Measurements from ENCODE around the gene DYRK1A.

Gene DYRK1A

DNA sequence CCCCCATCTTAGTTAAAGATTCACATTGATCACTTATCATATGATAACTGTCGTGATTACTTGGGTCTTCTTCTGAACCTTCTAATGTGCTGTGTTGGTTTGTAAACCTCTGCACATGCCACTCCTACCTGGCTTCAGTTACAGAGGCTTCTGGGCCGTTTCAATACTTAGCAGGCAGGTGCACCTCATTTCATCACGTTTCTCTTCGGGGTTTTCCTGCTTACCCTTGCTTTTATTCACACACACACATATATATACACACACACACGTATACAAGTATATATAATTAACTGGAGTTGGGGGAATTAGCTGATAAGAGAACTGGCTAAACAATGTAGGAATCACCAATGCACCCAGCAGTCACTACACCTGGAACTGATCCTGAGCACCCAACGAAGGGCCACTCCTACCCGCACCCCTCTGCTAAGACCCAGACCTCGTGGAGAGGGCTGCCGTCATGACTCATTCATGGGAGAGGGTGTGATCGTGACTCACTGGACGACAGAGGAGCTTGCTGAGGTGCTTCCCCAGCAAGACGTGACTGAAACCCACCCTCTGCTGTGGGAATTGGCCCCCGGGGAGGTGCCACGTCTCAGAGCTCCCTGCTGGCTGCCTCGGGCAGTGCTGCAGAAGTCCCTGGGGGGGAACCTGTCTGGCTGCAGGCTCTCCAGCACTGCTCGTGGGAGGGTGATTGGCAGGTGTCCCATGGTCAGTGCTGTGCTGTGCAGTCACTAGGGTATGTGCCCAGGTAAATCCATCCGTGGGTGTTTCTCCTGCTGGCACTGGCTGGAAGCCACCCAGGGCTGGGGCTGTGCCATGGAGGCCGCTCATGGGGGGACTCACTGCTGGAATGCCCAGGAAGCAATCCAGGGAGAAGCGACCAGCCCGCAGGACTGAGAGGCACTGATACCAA lies 166.6 kb downstream of the DYRK1A start (continued):
- TF ChIP-seq, protein P1, sequence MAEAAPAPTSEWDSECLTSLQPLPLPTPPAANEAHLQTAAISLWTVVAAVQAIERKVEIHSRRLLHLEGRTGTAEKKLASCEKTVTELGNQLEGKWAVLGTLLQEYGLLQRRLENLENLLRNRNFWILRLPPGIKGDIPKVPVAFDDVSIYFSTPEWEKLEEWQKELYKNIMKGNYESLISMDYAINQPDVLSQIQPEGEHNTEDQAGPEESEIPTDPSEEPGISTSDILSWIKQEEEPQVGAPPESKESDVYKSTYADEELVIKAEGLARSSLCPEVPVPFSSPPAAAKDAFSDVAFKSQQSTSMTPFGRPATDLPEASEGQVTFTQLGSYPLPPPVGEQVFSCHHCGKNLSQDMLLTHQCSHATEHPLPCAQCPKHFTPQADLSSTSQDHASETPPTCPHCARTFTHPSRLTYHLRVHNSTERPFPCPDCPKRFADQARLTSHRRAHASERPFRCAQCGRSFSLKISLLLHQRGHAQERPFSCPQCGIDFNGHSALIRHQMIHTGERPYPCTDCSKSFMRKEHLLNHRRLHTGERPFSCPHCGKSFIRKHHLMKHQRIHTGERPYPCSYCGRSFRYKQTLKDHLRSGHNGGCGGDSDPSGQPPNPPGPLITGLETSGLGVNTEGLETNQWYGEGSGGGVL (tag by site-specific recombination; IDR thresholded peaks at IDR 0.05), result peak; percentile 63; the same call in 1 of the 2 replicates
- TF ChIP-seq, protein P2, sequence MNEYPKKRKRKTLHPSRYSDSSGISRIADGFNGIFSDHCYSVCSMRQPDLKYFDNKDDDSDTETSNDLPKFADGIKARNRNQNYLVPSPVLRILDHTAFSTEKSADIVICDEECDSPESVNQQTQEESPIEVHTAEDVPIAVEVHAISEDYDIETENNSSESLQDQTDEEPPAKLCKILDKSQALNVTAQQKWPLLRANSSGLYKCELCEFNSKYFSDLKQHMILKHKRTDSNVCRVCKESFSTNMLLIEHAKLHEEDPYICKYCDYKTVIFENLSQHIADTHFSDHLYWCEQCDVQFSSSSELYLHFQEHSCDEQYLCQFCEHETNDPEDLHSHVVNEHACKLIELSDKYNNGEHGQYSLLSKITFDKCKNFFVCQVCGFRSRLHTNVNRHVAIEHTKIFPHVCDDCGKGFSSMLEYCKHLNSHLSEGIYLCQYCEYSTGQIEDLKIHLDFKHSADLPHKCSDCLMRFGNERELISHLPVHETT (tag by site-specific recombination; IDR thresholded peaks at IDR 0.05), result peak; percentile 48; the same call in 1 of the 2 replicates
- TF ChIP-seq OSR2 (tag by site-specific recombination; IDR thresholded peaks at IDR 0.05) (no peak; the same call in 1 of the 2 replicates), ZNF776 (tag by site-specific recombination; IDR thresholded peaks at IDR 0.05; ENCODE audit: borderline replicate concordance) (no peak), ZNF473 (tag by site-specific recombination; IDR thresholded peaks at IDR 0.05) (no peak), KLF1 (tag by site-specific recombination; IDR thresholded peaks at IDR 0.05) (peak; percentile 58), ZNF837 (tag by site-specific recombination; IDR thresholded peaks at IDR 0.05) (no peak), ZNF23 (tag by site-specific recombination; IDR thresholded peaks at IDR 0.05; ENCODE audit: borderline replicate concordance) (no peak), ZNF292 (tag by site-specific recombination; IDR thresholded peaks at IDR 0.05; ENCODE audit: borderline replicate concordance, low read depth) (no peak), ZNF777 (tag by site-specific recombination; IDR thresholded peaks at IDR 0.05; ENCODE audit: borderline replicate concordance) (no peak), ZNF350 (tag by site-specific recombination; IDR thresholded peaks at IDR 0.05) (no peak), ZEB2 (tag by site-specific recombination; IDR thresholded peaks at IDR 0.05) (no peak; the same call in 1 of the 2 replicates), ZNF266 (tag by site-specific recombination; IDR thresholded peaks at IDR 0.05; ENCODE audit: low read depth) (no peak), ZNF423 (tag by site-specific recombination; IDR thresholded peaks at IDR 0.05) (peak; percentile 94), GLIS1 (tag by site-specific recombination; IDR thresholded peaks at IDR 0.05) (peak; percentile 98), ZNF792 (tag by site-specific recombination; IDR thresholded peaks at IDR 0.05) (no peak), ZNF223 (tag by site-specific recombination; IDR thresholded peaks at IDR 0.05) (no peak), ZNF324 (tag by site-specific recombination; IDR thresholded peaks at IDR 0.05) (peak; percentile 68; the same call in 1 of the 2 replicates), SP7 (tag by site-specific recombination; IDR thresholded peaks at IDR 0.05) (peak; percentile 78), ZNF670 (tag by site-specific recombination; IDR thresholded peaks at IDR 0.05; ENCODE audit: low read depth) (no peak), YY2 (tag by site-specific recombination; IDR thresholded peaks at IDR 0.05) (no peak), GLIS2 (tag by site-specific recombination; IDR thresholded peaks at IDR 0.05) (no peak; the same call in none of the 2 replicates), IKZF3 (tag by site-specific recombination; IDR thresholded peaks at IDR 0.05) (no peak), ZXDB (tag by site-specific recombination; IDR thresholded peaks at IDR 0.05) (no peak), ZNF48 (tag by site-specific recombination; IDR thresholded peaks at IDR 0.05) (no peak)
- TF ChIP-seq, protein P3, sequence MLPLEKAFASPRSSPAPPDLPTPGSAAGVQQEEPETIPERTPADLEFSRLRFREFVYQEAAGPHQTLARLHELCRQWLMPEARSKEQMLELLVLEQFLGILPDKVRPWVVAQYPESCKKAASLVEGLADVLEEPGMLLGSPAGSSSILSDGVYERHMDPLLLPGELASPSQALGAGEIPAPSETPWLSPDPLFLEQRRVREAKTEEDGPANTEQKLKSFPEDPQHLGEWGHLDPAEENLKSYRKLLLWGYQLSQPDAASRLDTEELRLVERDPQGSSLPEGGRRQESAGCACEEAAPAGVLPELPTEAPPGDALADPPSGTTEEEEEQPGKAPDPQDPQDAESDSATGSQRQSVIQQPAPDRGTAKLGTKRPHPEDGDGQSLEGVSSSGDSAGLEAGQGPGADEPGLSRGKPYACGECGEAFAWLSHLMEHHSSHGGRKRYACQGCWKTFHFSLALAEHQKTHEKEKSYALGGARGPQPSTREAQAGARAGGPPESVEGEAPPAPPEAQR (tag by site-specific recombination; IDR thresholded peaks at IDR 0.05), result no peak
- TF ChIP-seq, protein P4, sequence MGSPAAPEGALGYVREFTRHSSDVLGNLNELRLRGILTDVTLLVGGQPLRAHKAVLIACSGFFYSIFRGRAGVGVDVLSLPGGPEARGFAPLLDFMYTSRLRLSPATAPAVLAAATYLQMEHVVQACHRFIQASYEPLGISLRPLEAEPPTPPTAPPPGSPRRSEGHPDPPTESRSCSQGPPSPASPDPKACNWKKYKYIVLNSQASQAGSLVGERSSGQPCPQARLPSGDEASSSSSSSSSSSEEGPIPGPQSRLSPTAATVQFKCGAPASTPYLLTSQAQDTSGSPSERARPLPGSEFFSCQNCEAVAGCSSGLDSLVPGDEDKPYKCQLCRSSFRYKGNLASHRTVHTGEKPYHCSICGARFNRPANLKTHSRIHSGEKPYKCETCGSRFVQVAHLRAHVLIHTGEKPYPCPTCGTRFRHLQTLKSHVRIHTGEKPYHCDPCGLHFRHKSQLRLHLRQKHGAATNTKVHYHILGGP (tag by site-specific recombination; IDR thresholded peaks at IDR 0.05), result no peak
- TF ChIP-seq, protein P5, sequence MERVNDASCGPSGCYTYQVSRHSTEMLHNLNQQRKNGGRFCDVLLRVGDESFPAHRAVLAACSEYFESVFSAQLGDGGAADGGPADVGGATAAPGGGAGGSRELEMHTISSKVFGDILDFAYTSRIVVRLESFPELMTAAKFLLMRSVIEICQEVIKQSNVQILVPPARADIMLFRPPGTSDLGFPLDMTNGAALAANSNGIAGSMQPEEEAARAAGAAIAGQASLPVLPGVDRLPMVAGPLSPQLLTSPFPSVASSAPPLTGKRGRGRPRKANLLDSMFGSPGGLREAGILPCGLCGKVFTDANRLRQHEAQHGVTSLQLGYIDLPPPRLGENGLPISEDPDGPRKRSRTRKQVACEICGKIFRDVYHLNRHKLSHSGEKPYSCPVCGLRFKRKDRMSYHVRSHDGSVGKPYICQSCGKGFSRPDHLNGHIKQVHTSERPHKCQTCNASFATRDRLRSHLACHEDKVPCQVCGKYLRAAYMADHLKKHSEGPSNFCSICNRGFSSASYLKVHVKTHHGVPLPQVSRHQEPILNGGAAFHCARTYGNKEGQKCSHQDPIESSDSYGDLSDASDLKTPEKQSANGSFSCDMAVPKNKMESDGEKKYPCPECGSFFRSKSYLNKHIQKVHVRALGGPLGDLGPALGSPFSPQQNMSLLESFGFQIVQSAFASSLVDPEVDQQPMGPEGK (tag by site-specific recombination; IDR thresholded peaks at IDR 0.05), result peak; percentile 84
- TF ChIP-seq, protein P6, sequence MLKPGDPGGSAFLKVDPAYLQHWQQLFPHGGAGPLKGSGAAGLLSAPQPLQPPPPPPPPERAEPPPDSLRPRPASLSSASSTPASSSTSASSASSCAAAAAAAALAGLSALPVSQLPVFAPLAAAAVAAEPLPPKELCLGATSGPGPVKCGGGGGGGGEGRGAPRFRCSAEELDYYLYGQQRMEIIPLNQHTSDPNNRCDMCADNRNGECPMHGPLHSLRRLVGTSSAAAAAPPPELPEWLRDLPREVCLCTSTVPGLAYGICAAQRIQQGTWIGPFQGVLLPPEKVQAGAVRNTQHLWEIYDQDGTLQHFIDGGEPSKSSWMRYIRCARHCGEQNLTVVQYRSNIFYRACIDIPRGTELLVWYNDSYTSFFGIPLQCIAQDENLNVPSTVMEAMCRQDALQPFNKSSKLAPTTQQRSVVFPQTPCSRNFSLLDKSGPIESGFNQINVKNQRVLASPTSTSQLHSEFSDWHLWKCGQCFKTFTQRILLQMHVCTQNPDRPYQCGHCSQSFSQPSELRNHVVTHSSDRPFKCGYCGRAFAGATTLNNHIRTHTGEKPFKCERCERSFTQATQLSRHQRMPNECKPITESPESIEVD (tag by site-specific recombination; IDR thresholded peaks at IDR 0.05), result no peak

All from HEK293 (cell line).